PC-3 (cell line): ENCODE results near the gene LRP5. TPM values are rescaled to one million over a fixed set of nuclear protein-coding genes. Genes with fewer than 3 reads are reported as not detected.

Source experiments
- ATAC-seq: fragments of 200-7000 bp; cut with Tn5 transposase; 2 replicates; pipeline ENCODE4 v1.9.1; 2020; ENCODE audit warnings: mild to moderate bottlenecking, moderate library complexity
- BruUV-seq: library from RNA; stranded (reverse); fragments of 400-500 nt; replicated peaks from 2 replicates; lab custom pipeline; 2021; lab: Mats Ljungman, UMichigan
- CTCF ChIA-PET: fragments of 300-600 bp; sonication (Branson Sonifier 250); formaldehyde crosslinking; loops from one replicate; lab custom pipeline; 2022; ENCODE audit warnings: antibody characterized with exemption; lab: Charles Lee
- POLR2A ChIA-PET: fragments of 300-600 bp; sonication (Branson Sonifier 250); formaldehyde crosslinking; loops from one replicate; lab custom pipeline; 2022; ENCODE audit warnings: antibody characterized with exemption; ENCODE audit not compliant: unreplicated experiment; lab: Charles Lee
- DNase-seq: peaks from one replicate; pipeline ENCODE4 v3.0.0-alpha.2; 2015
- H2AFZ ChIP-seq: fragments of 300-600 bp; sonication (generic); 2 replicates; pipeline ENCODE4 v1.6.0; 2016; ENCODE audit warnings: antibody characterized with exemption, low read length
- H3F3A ChIP-seq: fragments of 300-600 bp; sonication (generic); one replicate; pipeline ENCODE4 v1.6.0; 2017; ENCODE audit warnings: antibody characterized with exemption, low read length, control low read depth, mild to moderate bottlenecking; ENCODE audit not compliant: unreplicated experiment
- H3K27ac ChIP-seq: fragments of 300-600 bp; sonication (generic); 2 replicates; pipeline ENCODE4 v1.5.1; 2016; ENCODE audit warnings: mild to moderate bottlenecking, low read length
- H3K27me3 ChIP-seq: fragments of 300-600 bp; sonication (generic); 2 replicates; pipeline ENCODE4 v1.6.1; 2016; ENCODE audit warnings: low read length, mixed read lengths
- H3K36me3 ChIP-seq: fragments of 300-600 bp; sonication (generic); 2 replicates; pipeline ENCODE4 v1.6.1; 2016; ENCODE audit warnings: low read depth, mixed run types, low read length, mixed read lengths
- H3K4me1 ChIP-seq: fragments of 300-600 bp; sonication (generic); 2 replicates; pipeline ENCODE4 v1.5.1; 2016; ENCODE audit warnings: low read length; ENCODE audit not compliant: insufficient read depth
- H3K4me2 ChIP-seq: fragments of 300-600 bp; sonication (generic); 2 replicates; pipeline ENCODE4 v1.6.0; 2016; ENCODE audit warnings: low read length
- H3K4me3 ChIP-seq: fragments of 300-600 bp; sonication (generic); 2 replicates; pipeline ENCODE4 v1.5.1; 2016; ENCODE audit warnings: mild to moderate bottlenecking, low read length, mixed read lengths
- H3K79me2 ChIP-seq: fragments of 300-600 bp; sonication (generic); 2 replicates; pipeline ENCODE4 v1.6.1; 2017; ENCODE audit warnings: low read length, mixed read lengths
- H3K9ac ChIP-seq: fragments of 300-600 bp; sonication (generic); 2 replicates; pipeline ENCODE4 v1.6.0; 2016; ENCODE audit warnings: mild to moderate bottlenecking, low read length
- H3K9me2 ChIP-seq: fragments of 300-600 bp; sonication (generic); replicated peaks from 2 replicates; pipeline ENCODE4 v1.6.1; 2016; ENCODE audit warnings: mixed run types, low read length, mixed read lengths
- H3K9me3 ChIP-seq: fragments of 300-600 bp; sonication (generic); 2 replicates; pipeline ENCODE4 v1.6.1; 2016; ENCODE audit warnings: low read length, mixed read lengths
- H4K20me1 ChIP-seq: fragments of 300-600 bp; sonication (generic); 2 replicates; pipeline ENCODE4 v1.6.1; 2016; ENCODE audit warnings: low read length, mixed read lengths
- CTCF ChIP-seq: fragments of 300-600 bp; sonication (generic); conservative IDR thresholded peaks from 2 replicates; pipeline ENCODE4 v1.5.1; 2017; ENCODE audit warnings: antibody characterized with exemption, low read depth, mild to moderate bottlenecking, low read length
- EZH2 ChIP-seq: fragments of 300-600 bp; sonication (generic); IDR thresholded peaks from one replicate; pipeline ENCODE4 v1.6.1; 2017; ENCODE audit warnings: antibody characterized with exemption, mild to moderate bottlenecking, low read length; ENCODE audit not compliant: unreplicated experiment
- EZH2phosphoT487 ChIP-seq: fragments of 300-600 bp; sonication (generic); IDR thresholded peaks from 2 replicates; pipeline ENCODE4 v1.6.1; 2018; ENCODE audit warnings: mild to moderate bottlenecking, antibody characterized with exemption, low read length, borderline replicate concordance
- intact Hi-C: fragments of 100-400 bp; cut with micrococcal nuclease; formaldehyde crosslinking; loops from 2 replicates; pipeline ENCODE4 v1.9.0; 2023
- total RNA-seq: library from RNA; depleted of rRNA; stranded (reverse); fragments of >200 nt; gene quantifications from 2 replicates; pipeline ENCODE4 v1.2.3, GENCODE V29; 2014

The LRP5 gene
- total RNA-seq, 1 experiment from 2014 or later: 64.3 TPM

- intact Hi-C loops: no loop called here
- no peak overlapping the region for H3K4me3 ChIP-seq
- CTCF ChIA-PET: no interaction called here
- no peak for ATAC-seq
- DNase-seq: no peak
- no peak overlapping the region for H3K4me2 ChIP-seq
- no peak overlapping the region for H3K27ac ChIP-seq
- H3K79me2 ChIP-seq: no peaks in the 10 kb centered on the region
- H3F3A ChIP-seq: no peaks in the 10 kb centered on the region
- H3K36me3 ChIP-seq: peaks cover 15% of the 10 kb centered on the region; the same call in 1 of the 2 replicates
- BruUV-seq: no TSS peak
- POLR2A ChIA-PET: no interaction called here
- no peaks in the 10 kb centered on the region for H3K27me3 ChIP-seq
- no peaks in the 10 kb centered on the region for H3K9me2 ChIP-seq
- H4K20me1 ChIP-seq: no peaks in the 10 kb centered on the region
- no peak overlapping the region for H3K9ac ChIP-seq
- no peaks in the 10 kb centered on the region for H3K9me3 ChIP-seq
- no peak overlapping the region for H2AFZ ChIP-seq
- H3K4me1 ChIP-seq: no peaks in the 10 kb centered on the region
- TF ChIP-seq EZH2 (no peak), EZH2phosphoT487 (no peak), CTCF (no peak)
These were observed 137.6 kb downstream of the LRP5 start for GRCh38 chr11:68449951-68450350.

- no peak for ATAC-seq
- no peak overlapping the region for H2AFZ ChIP-seq
- no peak for DNase-seq
- H3K4me3 ChIP-seq: no peak overlapping the region
- H3K36me3 ChIP-seq: peaks cover 15% of the 10 kb centered on the region; the same call in 1 of the 2 replicates
- no peaks in the 10 kb centered on the region for H3F3A ChIP-seq
- ChIA-PET POLR2A (no interaction called here), CTCF (no interaction called here)
- H3K27me3 ChIP-seq: no peaks in the 10 kb centered on the region
- H3K9me3 ChIP-seq: no peaks in the 10 kb centered on the region
- no TSS peak for BruUV-seq
- no peak overlapping the region for H3K9ac ChIP-seq
- no peaks in the 10 kb centered on the region for H3K9me2 ChIP-seq
- H3K79me2 ChIP-seq: no peaks in the 10 kb centered on the region
- H3K27ac ChIP-seq: no peak overlapping the region
- intact Hi-C loops: no loop called here
- H4K20me1 ChIP-seq: no peaks in the 10 kb centered on the region
- TF ChIP-seq CTCF (no peak), EZH2 (no peak), EZH2phosphoT487 (no peak)
- H3K4me2 ChIP-seq: no peak overlapping the region
- no peaks in the 10 kb centered on the region for H3K4me1 ChIP-seq
These were observed 138.3 kb downstream of the LRP5 start for GRCh38 chr11:68450711-68451110.

DNA sequence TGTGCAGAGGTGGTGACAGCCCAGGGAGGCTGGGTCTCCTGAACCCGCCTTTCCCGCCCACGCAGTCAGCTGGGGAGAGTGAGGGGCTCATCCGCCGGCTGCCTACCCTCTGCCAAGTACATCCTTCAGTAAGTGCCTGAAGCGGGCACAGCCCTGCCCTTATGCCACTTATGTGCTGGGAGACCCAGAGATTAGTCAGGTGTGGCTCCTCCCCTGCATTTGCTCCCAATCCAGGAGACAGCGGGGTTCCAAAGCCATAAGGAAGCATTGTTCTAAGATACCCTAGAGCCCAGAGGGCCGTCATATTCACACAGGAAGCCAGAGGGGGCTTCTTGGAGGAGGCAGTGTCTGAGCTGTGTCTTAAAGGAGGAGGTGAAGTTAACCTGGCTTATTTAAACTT is 142.4 kb downstream of the LRP5 start:
- Histone ChIP-seq H3K27me3 (no peaks in the 10 kb centered on the region), H3K9ac (no peak overlapping the region), H3K9me3 (no peaks in the 10 kb centered on the region), H2AFZ (no peak overlapping the region), H3K79me2 (no peaks in the 10 kb centered on the region), H3K4me2 (no peak overlapping the region), H3K9me2 (no peaks in the 10 kb centered on the region), H3K4me1 (no peaks in the 10 kb centered on the region), H3K4me3 (no peak overlapping the region), H3F3A (no peaks in the 10 kb centered on the region), H4K20me1 (no peaks in the 10 kb centered on the region), H3K27ac (no peak overlapping the region), H3K36me3 (no peaks in the 10 kb centered on the region)
- intact Hi-C loops: no loop called here
- no peak for DNase-seq
- peak; percentile 14; the same call in 1 of the 2 replicates for ATAC-seq
- BruUV-seq: no TSS peak
- ChIA-PET CTCF (no interaction called here), POLR2A (no interaction called here)
- TF ChIP-seq CTCF (no peak), EZH2phosphoT487 (no peak), EZH2 (no peak)
